ENCODE measurements around the gene AMFR. TPM values are rescaled to one million over a fixed set of nuclear protein-coding genes. Genes with fewer than 3 reads are reported as not detected.

The AMFR gene
- total and polyA plus RNA-seq, 2 of the 13 experiments (the other 11 are each of a cell fraction or from before 2014, with no cell fraction given), result 52.9 to 108 TPM

DNA sequence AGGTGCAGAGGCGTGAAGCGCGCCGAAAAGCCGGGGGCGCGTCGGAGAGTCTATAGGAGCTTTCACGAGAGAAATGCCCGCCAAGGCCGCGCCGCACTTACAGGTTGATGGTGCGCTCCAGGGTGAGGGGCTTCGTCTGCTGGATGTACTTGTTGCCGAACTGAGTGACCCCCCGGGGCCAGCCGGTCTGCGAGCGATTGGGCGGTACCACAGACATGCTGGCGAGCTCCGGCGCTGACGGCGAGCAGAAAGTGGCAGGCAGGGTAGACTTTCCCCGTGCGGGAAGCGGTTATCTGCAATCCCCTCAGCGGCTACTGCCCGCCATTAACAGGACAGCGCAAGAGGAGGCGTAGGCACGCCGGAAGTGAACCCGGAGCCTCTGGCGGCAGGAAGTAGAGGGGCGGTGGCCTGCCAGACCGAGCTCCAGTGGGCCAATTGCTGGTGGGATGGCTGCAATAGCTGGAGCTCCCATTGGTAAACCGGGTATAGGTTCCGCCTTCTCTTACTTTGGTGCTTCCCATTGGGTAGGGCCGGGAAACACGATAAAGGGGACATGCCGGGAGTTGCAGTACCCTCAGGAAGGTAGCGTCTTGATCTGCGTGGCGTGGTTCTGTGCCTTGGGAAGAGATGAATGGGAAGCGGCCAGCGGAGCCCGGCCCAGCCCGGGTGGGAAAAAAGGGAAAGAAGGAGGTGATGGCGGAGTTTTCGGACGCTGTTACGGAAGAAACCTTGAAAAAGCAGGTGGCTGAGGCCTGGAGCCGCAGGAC lies 25.8 kb upstream of the AMFR start, which contains the start of the genes NUDT21 and OGFOD1 (continued):
- TF ChIP-seq, protein P1, sequence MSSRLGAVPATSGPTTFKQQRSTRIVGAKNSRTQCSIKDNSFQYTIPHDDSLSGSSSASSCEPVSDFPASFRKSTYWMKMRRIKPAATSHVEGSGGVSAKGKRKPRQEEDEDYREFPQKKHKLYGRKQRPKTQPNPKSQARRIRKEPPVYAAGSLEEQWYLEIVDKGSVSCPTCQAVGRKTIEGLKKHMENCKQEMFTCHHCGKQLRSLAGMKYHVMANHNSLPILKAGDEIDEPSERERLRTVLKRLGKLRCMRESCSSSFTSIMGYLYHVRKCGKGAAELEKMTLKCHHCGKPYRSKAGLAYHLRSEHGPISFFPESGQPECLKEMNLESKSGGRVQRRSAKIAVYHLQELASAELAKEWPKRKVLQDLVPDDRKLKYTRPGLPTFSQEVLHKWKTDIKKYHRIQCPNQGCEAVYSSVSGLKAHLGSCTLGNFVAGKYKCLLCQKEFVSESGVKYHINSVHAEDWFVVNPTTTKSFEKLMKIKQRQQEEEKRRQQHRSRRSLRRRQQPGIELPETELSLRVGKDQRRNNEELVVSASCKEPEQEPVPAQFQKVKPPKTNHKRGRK (CRISPR knock-in tag; IDR thresholded peaks at IDR 0.05), result no peak
- TF ChIP-seq TOE1 (CRISPR knock-in tag; IDR thresholded peaks at IDR 0.05) (no peak; the same call in 1 of the 2 replicates), ZFP37 (CRISPR knock-in tag; IDR thresholded peaks at IDR 0.05; ENCODE audit: borderline replicate concordance) (0 out of 2 replicates have a peak, but pooled peaks have one; percentile 80), MTA1 (CRISPR knock-in tag; IDR thresholded peaks at IDR 0.05; ENCODE audit: borderline replicate concordance) (no peak; the same call in 1 of the 2 replicates), BCL6 (CRISPR knock-in tag; IDR thresholded peaks at IDR 0.05) (no peak), KDM5A (IDR thresholded peaks at IDR 0.05; ENCODE audit: borderline replicate concordance, low read length) (peak; percentile 82), ZNF296 (CRISPR knock-in tag; conservative IDR thresholded peaks at IDR 0.05) (no peak), GPN1 (CRISPR knock-in tag; IDR thresholded peaks at IDR 0.05; ENCODE audit: borderline replicate concordance) (no peak; the same call in 1 of the 2 replicates), HDAC6 (IDR thresholded peaks at IDR 0.05; ENCODE audit: low read depth, low read length) (no peak), MAFG (CRISPR knock-in tag; IDR thresholded peaks at IDR 0.05) (no peak), POLR2AphosphoS2 (IDR thresholded peaks at IDR 0.05; ENCODE audit: low read depth, low read length) (peak; percentile 91), TSC22D2 (CRISPR knock-in tag; IDR thresholded peaks at IDR 0.05; ENCODE audit: borderline replicate concordance) (no peak), ESRRA (CRISPR knock-in tag; IDR thresholded peaks at IDR 0.05; ENCODE audit: low read depth) (no peak; the same call in 1 of the 2 replicates), ERF (CRISPR knock-in tag; IDR thresholded peaks at IDR 0.05) (peak; percentile 66; the same call in 1 of the 2 replicates), ZNF766 (CRISPR knock-in tag; IDR thresholded peaks at IDR 0.05; ENCODE audit: borderline replicate concordance) (peak; percentile 77; the same call in 1 of the 2 replicates), ZNF737 (CRISPR knock-in tag; IDR thresholded peaks at IDR 0.05; ENCODE audit: borderline replicate concordance) (0 out of 2 replicates have a peak, but pooled peaks have one; percentile 75), PCBP2 (optimal IDR thresholded peaks at IDR 0.05; ENCODE audit: low read depth, low read length, poor library complexity, severe bottlenecking) (no peak)
- TF ChIP-seq, protein P2, sequence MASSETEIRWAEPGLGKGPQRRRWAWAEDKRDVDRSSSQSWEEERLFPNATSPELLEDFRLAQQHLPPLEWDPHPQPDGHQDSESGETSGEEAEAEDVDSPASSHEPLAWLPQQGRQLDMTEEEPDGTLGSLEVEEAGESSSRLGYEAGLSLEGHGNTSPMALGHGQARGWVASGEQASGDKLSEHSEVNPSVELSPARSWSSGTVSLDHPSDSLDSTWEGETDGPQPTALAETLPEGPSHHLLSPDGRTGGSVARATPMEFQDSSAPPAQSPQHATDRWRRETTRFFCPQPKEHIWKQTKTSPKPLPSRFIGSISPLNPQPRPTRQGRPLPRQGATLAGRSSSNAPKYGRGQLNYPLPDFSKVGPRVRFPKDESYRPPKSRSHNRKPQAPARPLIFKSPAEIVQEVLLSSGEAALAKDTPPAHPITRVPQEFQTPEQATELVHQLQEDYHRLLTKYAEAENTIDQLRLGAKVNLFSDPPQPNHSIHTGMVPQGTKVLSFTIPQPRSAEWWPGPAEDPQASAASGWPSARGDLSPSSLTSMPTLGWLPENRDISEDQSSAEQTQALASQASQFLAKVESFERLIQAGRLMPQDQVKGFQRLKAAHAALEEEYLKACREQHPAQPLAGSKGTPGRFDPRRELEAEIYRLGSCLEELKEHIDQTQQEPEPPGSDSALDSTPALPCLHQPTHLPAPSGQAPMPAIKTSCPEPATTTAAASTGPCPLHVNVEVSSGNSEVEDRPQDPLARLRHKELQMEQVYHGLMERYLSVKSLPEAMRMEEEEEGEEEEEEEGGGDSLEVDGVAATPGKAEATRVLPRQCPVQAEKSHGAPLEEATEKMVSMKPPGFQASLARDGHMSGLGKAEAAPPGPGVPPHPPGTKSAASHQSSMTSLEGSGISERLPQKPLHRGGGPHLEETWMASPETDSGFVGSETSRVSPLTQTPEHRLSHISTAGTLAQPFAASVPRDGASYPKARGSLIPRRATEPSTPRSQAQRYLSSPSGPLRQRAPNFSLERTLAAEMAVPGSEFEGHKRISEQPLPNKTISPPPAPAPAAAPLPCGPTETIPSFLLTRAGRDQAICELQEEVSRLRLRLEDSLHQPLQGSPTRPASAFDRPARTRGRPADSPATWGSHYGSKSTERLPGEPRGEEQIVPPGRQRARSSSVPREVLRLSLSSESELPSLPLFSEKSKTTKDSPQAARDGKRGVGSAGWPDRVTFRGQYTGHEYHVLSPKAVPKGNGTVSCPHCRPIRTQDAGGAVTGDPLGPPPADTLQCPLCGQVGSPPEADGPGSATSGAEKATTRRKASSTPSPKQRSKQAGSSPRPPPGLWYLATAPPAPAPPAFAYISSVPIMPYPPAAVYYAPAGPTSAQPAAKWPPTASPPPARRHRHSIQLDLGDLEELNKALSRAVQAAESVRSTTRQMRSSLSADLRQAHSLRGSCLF (CRISPR knock-in tag; IDR thresholded peaks at IDR 0.05; ENCODE audit: borderline replicate concordance), result no peak
- TF ChIP-seq, protein P3, sequence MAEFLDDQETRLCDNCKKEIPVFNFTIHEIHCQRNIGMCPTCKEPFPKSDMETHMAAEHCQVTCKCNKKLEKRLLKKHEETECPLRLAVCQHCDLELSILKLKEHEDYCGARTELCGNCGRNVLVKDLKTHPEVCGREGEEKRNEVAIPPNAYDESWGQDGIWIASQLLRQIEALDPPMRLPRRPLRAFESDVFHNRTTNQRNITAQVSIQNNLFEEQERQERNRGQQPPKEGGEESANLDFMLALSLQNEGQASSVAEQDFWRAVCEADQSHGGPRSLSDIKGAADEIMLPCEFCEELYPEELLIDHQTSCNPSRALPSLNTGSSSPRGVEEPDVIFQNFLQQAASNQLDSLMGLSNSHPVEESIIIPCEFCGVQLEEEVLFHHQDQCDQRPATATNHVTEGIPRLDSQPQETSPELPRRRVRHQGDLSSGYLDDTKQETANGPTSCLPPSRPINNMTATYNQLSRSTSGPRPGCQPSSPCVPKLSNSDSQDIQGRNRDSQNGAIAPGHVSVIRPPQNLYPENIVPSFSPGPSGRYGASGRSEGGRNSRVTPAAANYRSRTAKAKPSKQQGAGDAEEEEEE (CRISPR knock-in tag; IDR thresholded peaks at IDR 0.05; ENCODE audit: borderline replicate concordance), result 0 out of 2 replicates have a peak, but pooled peaks have one; percentile 35
